H9 (cell line): ENCODE measurements around the gene FASTKD3. TPM values are rescaled to one million over a fixed set of nuclear protein-coding genes. Genes with fewer than 3 reads are reported as not detected.

Source experiments
- DNase-seq: peaks from one replicate; pipeline ENCODE4 v3.0.0-alpha.2; 2017
- H2AFZ ChIP-seq: one replicate; pipeline ENCODE4 v1.6.1; 2013; ENCODE audit warnings: mild to moderate bottlenecking, low read length, control low read depth, moderate library complexity
- H2AK5ac ChIP-seq: 2 replicates; pipeline ENCODE4 v1.6.1; 2013; ENCODE audit warnings: low read length, control low read depth, mixed read lengths; ENCODE audit not compliant: insufficient read length
- H2BK120ac ChIP-seq: one replicate; pipeline ENCODE4 v1.6.1; 2013; ENCODE audit warnings: low read depth, mild to moderate bottlenecking, low read length, control low read depth, inconsistent platforms; ENCODE audit not compliant: poor library complexity, severe bottlenecking
- H2BK12ac ChIP-seq: 2 replicates; pipeline ENCODE4 v1.6.1; 2013; ENCODE audit warnings: low read length, control low read depth, mixed read lengths, low read depth; ENCODE audit not compliant: insufficient read length
- H2BK15ac ChIP-seq: 2 replicates; pipeline ENCODE4 v1.6.1; 2013; ENCODE audit warnings: low read depth, low read length, control low read depth
- H2BK20ac ChIP-seq: one replicate; pipeline ENCODE4 v1.6.1; 2013; ENCODE audit warnings: low read depth, mild to moderate bottlenecking, low read length, control low read depth, inconsistent platforms; ENCODE audit not compliant: poor library complexity, severe bottlenecking
- H2BK5ac ChIP-seq: 2 replicates; pipeline ENCODE4 v1.6.1; 2013; ENCODE audit warnings: low read length, control low read depth, mixed read lengths; ENCODE audit not compliant: insufficient read length
- H3K14ac ChIP-seq: 2 replicates; pipeline ENCODE4 v1.6.1; 2013; ENCODE audit warnings: low read length, control low read depth; ENCODE audit not compliant: insufficient read depth
- H3K18ac ChIP-seq: 2 replicates; pipeline ENCODE4 v1.6.1; 2013; ENCODE audit warnings: low read depth, mild to moderate bottlenecking, mixed read lengths, low read length, control low read depth; ENCODE audit not compliant: insufficient read length
- H3K23ac ChIP-seq: 2 replicates; pipeline ENCODE4 v1.6.1; 2013; ENCODE audit warnings: low read length, control low read depth, mixed read lengths, low read depth; ENCODE audit not compliant: insufficient read length
- H3K23me2 ChIP-seq: 2 replicates; pipeline ENCODE4 v1.6.1; 2013; ENCODE audit warnings: low read depth, mild to moderate bottlenecking, mixed read lengths, low read length, control low read depth; ENCODE audit not compliant: insufficient read length, poor library complexity, severe bottlenecking
- H3K27ac ChIP-seq: 2 replicates; pipeline ENCODE4 v1.5.1; 2013; ENCODE audit warnings: low read length, control low read depth, mixed read lengths, low read depth; ENCODE audit not compliant: insufficient read length
- H3K27me3 ChIP-seq: 2 replicates; pipeline ENCODE4 v1.6.1; 2013; ENCODE audit warnings: low read length, control low read depth, inconsistent platforms; ENCODE audit not compliant: insufficient read depth
- H3K4ac ChIP-seq: 2 replicates; pipeline ENCODE4 v1.6.1; 2013; ENCODE audit warnings: low read depth, mild to moderate bottlenecking, control low read depth, inconsistent platforms, low read length, moderate library complexity
- H3K4me1 ChIP-seq: 2 replicates; pipeline ENCODE4 v1.6.1; 2013; ENCODE audit warnings: low read length, control low read depth, inconsistent platforms; ENCODE audit not compliant: insufficient read depth
- H3K4me2 ChIP-seq: 2 replicates; pipeline ENCODE4 v1.6.1; 2013; ENCODE audit warnings: low read length, control low read depth, mixed read lengths; ENCODE audit not compliant: insufficient read length, insufficient read depth
- H3K56ac ChIP-seq: 2 replicates; pipeline ENCODE4 v1.6.1; 2013; ENCODE audit warnings: low read depth, mild to moderate bottlenecking, mixed read lengths, low read length, control low read depth; ENCODE audit not compliant: insufficient read length
- H3K79me1 ChIP-seq: 2 replicates; pipeline ENCODE4 v1.6.1; 2013; ENCODE audit warnings: low read depth, mild to moderate bottlenecking, moderate library complexity, low read length, control low read depth, inconsistent platforms; ENCODE audit not compliant: insufficient read depth, poor library complexity, severe bottlenecking
- H3K79me2 ChIP-seq: 2 replicates; pipeline ENCODE4 v1.6.1; 2013; ENCODE audit warnings: low read length, control low read depth, inconsistent platforms; ENCODE audit not compliant: insufficient read depth
- H3K9ac ChIP-seq: 2 replicates; pipeline ENCODE4 v1.6.1; 2013; ENCODE audit warnings: low read length, control low read depth, mixed read lengths; ENCODE audit not compliant: insufficient read length; ENCODE audit errors: extremely low read depth
- H3K9me3 ChIP-seq: one replicate; pipeline ENCODE4 v1.6.1; 2013; ENCODE audit warnings: low read depth, low read length, inconsistent platforms; ENCODE audit not compliant: control insufficient read depth
- H3T11ph ChIP-seq: one replicate; pipeline ENCODE4 v1.6.1; 2013; ENCODE audit warnings: mild to moderate bottlenecking, low read length, control low read depth, inconsistent platforms
- H4K20me1 ChIP-seq: one replicate; pipeline ENCODE4 v1.6.1; 2013; ENCODE audit not compliant: control insufficient read depth, insufficient read length, insufficient read depth
- H4K5ac ChIP-seq: 2 replicates; pipeline ENCODE4 v1.6.1; 2013; ENCODE audit warnings: low read depth, mild to moderate bottlenecking, mixed read lengths, low read length, control low read depth; ENCODE audit not compliant: insufficient read length
- H4K8ac ChIP-seq: replicated peaks from 2 replicates; pipeline ENCODE4 v1.6.1; 2013; ENCODE audit warnings: low read length, control low read depth, mixed read lengths, low read depth; ENCODE audit not compliant: insufficient read length
- H4K91ac ChIP-seq: 2 replicates; pipeline ENCODE4 v1.6.1; 2013; ENCODE audit warnings: low read depth, mild to moderate bottlenecking, moderate library complexity, mixed read lengths, low read length, control low read depth; ENCODE audit not compliant: insufficient read length
- H3K27ac Mint-ChIP-seq, 3 experiments: 2 replicates in 2 of 3; 3 replicates in 1 of 3; pipeline ENCODE4 v1.8.0; 2020 to 2021; ENCODE audit warnings: mixed read lengths in 3 of 3, mild to moderate bottlenecking in 1 of 3, moderate library complexity in 1 of 3
- H3K27me3 Mint-ChIP-seq: 2 replicates; pipeline ENCODE4 v1.8.0; 2021; ENCODE audit warnings: low read depth, mild to moderate bottlenecking, moderate library complexity, mixed read lengths
- H3K36me3 Mint-ChIP-seq, 3 experiments: 2 replicates in 2 of 3; 3 replicates in 1 of 3; pipeline ENCODE4 v1.8.0; 2020 to 2021; ENCODE audit warnings: low read depth in 3 of 3, mixed read lengths in 3 of 3; ENCODE audit not compliant: insufficient read depth in 1 of 3
- H3K4me1 Mint-ChIP-seq, 2 experiments: 2 replicates each; pipeline ENCODE4 v1.8.0; 2020; ENCODE audit warnings: mixed read lengths in 2 of 2
- H3K4me3 Mint-ChIP-seq, 2 experiments: 2 replicates in 1 of 2; 3 replicates in 1 of 2; pipeline ENCODE4 v1.8.0; 2020 to 2021; ENCODE audit warnings: mild to moderate bottlenecking in 2 of 2, mixed read lengths in 2 of 2, moderate library complexity in 1 of 2
- H3K9me3 Mint-ChIP-seq, 2 experiments: 2 replicates in 1 of 2; 3 replicates in 1 of 2; pipeline ENCODE4 v1.8.0; 2020; ENCODE audit warnings: mild to moderate bottlenecking in 2 of 2, mixed read lengths in 2 of 2, moderate library complexity in 1 of 2
- CTCF ChIP-seq: fragments of 200-600 bp; sonication (generic); conservative IDR thresholded peaks from 3 replicates; pipeline ENCODE4 v1.8.0; 2021; ENCODE audit warnings: antibody characterized with exemption, mild to moderate bottlenecking
- WGBS: extraction: QIAGEN DNeasy Blood & Tissue Kit; methylation state at CpG from one replicate; pipeline ENCODE4 v1.1.7; 2013; ENCODE audit warnings: missing lambda C conversion rate, low lambda C conversion rate, mixed read lengths; ENCODE audit not compliant: insufficient read length; ENCODE audit errors: extremely low coverage; 5-methylcytosine and 5-hydroxymethylcytosine counted together
- total RNA-seq: library from RNA; stranded (reverse); gene quantifications from 2 replicates; pipeline ENCODE4 v1.2.1, GENCODE V29; 2021

FASTKD3 gene
- total RNA-seq, 1 experiment from 2014 or later, result 15.0 TPM

- H3K23me2 ChIP-seq, result peaks cover 4% of the 10 kb centered on the region
Measured at GRCh38 chr5:7827610-7828009, 41.2 kb downstream of the FASTKD3 start.

More at GRCh38 chr5:7827610-7828009, 41.2 kb downstream of the FASTKD3 start:
- H4K5ac ChIP-seq, result no peak overlapping the region
- no peak overlapping the region for H2AK5ac ChIP-seq
- DNase-seq, result no peak
- H3K18ac ChIP-seq, result no peak overlapping the region
- no peak overlapping the region for H3K9ac ChIP-seq
- H3K4ac ChIP-seq, result no peak overlapping the region
- Mint-ChIP-seq H3K27ac (no peak overlapping the region), H3K9me3 (no peaks in the 10 kb centered on the region; a peak in 1 of 5 replicates), H3K4me3 (no peak overlapping the region), H3K36me3 (peaks cover 4 to 12% (median 6%) of the 10 kb centered on the region in 3 experiments; a peak in 3 of 7 replicates), H3K27me3 (no peaks in the 10 kb centered on the region), H3K4me1 (no peaks in the 10 kb centered on the region; a peak in 1 of 4 replicates)
- H2AFZ ChIP-seq, result no peak overlapping the region
- no peaks in the 10 kb centered on the region for H3K79me1 ChIP-seq
- H4K91ac ChIP-seq, result no peak overlapping the region
- H3K56ac ChIP-seq, result no peak overlapping the region
- no peaks in the 10 kb centered on the region for H3K4me1 ChIP-seq
- no peak for TF ChIP-seq CTCF
- no peak overlapping the region for H3K23ac ChIP-seq
- no peak overlapping the region for H3K27ac ChIP-seq
- no peak overlapping the region for H2BK20ac ChIP-seq
- H2BK15ac ChIP-seq, result no peak overlapping the region
- H2BK12ac ChIP-seq, result no peak overlapping the region
- no peaks in the 10 kb centered on the region for H3K27me3 ChIP-seq
- no peak overlapping the region for H3T11ph ChIP-seq
- no peak overlapping the region for H2BK120ac ChIP-seq
- no peak overlapping the region for H4K8ac ChIP-seq
- no CpG with 5 or more reads among the region's 6 CpGs for WGBS
- H3K4me2 ChIP-seq, result no peak overlapping the region
- H3K79me2 ChIP-seq, result no peaks in the 10 kb centered on the region
- no peak overlapping the region for H2BK5ac ChIP-seq
- H3K14ac ChIP-seq, result no peak overlapping the region
- H3K9me3 ChIP-seq, result no peaks in the 10 kb centered on the region
- no peaks in the 10 kb centered on the region for H4K20me1 ChIP-seq
